GM19240 (cell line): ENCODE measurements around the gene PRSS56.
A peak's percentile ranks its signal among the peaks of the same experiment; 100 is the strongest.
"Not testable (repeated sequence)": the region's sequence is repeated elsewhere in the genome, so short reads cannot be mapped to it uniquely, and the experiment has no call there.

ENCODE experiments used
- DNase-seq: peaks from one replicate; pipeline ENCODE4 v3.0.0; 2011; ENCODE audit warnings: low spot score; ENCODE audit not compliant: insufficient read length

Gene PRSS56

DNA sequence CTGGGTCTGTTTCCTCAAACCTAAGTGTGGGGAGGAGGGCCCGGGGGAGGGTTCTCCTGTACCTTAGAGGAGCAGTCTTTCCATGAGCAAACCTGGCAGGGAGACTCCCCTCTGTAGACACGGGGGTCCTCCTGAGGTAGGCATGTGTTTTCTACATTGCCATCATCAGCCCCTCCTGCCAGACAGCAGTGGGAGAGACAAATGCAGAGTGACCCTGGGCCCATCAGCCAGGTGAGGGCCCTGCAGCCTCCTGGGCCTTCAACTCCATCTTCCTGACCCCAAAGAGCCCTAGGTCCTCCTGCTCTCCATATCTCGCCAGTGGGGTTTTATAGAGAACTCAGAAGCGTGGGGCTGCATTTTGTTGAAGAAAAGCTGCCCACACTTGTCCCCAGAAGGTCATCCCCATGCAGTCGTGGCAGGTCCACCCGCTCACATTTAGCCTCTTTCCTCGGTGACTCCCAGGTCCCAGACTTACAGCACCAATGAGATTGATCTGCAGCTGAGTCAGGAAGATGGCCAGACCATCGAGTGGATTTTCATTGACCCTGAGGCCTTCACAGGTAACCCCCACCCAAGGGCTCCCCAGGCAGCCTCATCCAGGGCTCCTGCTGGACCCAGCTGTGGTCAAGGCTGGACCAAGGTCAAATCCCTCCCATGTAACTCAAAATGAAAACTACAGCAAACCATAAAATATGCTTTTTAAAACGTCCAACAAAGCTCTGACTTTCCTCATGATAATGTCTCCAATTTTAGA, 21.9 kb downstream of the PRSS56 start:
- DNase-seq, result no peak

DNA sequence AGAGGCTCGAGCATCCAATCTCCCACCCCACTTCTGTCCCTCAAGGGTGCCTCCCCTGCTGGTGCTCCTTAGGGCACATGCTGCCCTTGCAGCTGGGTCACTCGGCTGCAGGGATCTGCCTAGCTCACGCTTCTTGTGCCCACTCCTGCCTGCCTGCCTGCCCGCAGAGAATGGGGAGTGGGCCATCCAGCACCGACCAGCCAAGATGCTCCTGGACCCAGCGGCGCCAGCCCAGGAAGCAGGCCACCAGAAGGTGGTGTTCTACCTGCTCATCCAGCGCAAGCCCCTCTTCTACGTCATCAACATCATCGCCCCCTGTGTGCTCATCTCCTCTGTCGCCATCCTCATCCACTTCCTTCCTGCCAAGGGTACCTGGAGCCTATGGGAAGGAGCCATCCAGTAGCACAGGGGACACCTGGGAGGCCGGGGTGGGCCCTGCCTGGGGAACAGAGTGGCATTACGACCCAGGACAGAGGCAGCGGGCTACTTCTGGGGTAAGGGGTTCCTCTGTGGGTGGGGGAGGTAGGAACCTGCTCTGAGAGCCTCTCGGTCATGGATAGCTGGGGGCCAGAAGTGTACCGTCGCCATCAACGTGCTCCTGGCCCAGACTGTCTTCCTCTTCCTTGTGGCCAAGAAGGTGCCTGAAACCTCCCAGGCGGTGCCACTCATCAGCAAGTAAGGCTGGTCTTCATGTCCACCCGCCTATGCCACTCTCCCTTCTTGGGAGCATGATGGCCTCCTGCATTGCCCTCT, 22.7 kb downstream of the PRSS56 start:
- DNase-seq, result no peak

DNA sequence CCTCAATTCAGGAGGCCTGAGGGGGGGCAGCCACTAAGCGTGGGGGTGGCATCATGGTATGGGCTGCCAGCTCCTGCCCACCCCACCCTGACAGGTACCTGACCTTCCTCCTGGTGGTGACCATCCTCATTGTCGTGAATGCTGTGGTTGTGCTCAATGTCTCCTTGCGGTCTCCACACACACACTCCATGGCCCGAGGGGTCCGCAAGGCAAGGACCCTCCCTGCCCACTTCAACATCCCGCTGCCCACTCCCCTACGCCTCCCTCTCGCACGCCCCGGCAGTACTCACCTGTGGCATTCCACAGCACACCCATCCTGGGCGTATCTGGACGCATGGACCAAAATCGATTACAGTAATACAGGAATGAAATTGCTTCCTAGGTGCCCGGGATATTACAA, 23.3 kb downstream of the PRSS56 start:
- no peak for DNase-seq

DNA sequence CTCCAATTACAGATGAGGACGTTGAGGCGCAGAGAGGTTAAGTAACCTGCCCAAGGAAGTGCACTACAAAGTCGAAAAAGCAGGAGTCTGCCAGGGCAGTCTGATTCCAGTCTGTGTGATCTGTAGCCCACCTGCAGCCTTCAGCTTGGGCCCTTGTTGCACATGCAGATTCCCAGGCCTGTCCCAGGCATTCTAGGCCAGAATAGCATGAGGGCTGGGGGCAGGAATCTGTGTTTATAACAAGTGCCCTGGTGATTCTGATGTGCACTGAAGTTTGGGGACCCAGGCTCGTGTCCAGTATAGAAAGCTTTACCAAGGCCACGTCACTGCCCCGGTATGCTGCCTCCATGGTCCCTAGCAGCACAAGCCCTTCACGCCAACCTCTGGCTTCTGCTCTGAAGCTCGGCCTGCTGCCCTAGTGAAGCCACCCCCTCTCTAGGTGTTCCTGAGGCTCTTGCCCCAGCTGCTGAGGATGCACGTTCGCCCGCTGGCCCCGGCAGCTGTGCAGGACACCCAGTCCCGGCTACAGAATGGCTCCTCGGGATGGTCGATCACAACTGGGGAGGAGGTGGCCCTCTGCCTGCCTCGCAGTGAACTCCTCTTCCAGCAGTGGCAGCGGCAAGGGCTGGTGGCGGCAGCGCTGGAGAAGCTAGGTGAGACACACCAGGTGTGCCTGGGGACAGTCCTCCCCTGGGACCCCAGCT, 23.9 kb downstream of the PRSS56 start:
- no peak for DNase-seq

DNA sequence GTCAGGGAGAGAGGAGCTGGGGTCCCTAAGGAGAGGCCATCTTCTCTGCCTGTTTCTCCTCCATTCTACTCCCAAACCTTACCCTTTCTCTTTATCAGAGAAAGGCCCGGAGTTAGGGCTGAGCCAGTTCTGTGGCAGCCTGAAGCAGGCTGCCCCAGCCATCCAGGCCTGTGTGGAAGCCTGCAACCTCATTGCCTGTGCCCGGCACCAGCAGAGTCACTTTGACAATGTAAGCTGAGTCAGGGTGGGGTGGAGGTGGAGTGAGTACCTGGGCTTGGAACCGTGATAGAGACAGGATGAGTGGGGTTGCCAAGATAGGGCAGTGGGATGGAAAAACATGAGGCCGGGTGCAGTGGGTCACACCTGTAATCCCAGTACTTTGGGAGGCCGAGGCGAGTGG, 24.5 kb downstream of the PRSS56 start:
- DNase-seq, result no peak

DNA sequence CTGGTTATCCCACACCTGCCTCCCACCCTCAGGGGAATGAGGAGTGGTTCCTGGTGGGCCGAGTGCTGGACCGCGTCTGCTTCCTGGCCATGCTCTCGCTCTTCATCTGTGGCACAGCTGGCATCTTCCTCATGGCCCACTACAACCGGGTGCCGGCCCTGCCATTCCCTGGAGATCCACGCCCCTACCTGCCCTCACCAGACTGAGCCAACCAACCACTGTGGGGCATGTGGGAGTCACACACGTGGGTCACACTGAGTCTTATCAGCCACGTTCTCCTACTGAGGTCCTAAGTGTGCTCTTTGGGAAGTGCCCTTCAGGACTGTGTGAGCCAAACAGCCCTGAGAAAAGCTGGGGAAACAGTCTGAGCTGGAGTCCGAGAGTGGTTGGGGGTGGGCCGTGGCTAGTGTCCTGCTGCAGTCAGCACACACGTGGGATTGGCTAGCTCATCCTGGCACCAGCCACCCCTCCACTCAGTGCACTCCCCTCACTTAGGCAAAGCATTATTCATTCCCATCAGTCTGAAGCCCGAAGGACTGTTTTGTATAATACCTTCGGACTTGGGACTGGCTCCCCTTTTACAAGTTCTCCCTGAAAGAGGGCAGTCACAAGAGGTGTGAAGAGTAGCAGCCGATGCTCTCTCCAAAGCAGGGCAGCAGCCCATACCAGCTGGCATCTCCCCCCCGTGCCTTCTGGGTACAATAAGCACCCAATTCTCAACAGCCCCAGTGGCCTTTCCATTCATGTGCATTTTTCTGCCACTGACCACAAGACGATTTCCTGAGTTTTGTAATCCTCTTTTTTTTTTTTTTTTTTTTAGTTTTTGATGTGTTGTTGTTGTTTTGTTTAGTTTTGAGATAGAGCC, 25.6 kb downstream of the PRSS56 start:
- DNase-seq, result no peak

DNA sequence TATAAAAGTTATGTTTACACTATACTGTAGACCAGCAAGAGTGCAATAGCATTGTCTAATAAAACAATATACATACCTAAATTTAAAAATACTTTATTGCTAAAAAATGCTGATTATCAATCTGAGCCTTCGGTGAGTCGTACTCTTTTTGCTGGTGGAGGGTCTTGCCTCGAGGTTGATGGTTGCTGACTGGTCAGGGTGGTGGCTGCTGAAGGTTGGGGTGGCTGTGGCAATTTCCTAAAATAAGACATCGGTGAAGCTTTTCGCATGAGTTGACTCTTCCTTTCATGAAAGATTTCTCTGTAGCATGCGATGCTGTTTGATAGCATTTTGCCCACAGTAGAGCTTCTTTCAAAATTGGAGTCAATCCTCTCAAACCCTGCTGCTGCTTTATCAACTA, 27.8 kb downstream of the PRSS56 start:
- DNase-seq, result no peak

DNA sequence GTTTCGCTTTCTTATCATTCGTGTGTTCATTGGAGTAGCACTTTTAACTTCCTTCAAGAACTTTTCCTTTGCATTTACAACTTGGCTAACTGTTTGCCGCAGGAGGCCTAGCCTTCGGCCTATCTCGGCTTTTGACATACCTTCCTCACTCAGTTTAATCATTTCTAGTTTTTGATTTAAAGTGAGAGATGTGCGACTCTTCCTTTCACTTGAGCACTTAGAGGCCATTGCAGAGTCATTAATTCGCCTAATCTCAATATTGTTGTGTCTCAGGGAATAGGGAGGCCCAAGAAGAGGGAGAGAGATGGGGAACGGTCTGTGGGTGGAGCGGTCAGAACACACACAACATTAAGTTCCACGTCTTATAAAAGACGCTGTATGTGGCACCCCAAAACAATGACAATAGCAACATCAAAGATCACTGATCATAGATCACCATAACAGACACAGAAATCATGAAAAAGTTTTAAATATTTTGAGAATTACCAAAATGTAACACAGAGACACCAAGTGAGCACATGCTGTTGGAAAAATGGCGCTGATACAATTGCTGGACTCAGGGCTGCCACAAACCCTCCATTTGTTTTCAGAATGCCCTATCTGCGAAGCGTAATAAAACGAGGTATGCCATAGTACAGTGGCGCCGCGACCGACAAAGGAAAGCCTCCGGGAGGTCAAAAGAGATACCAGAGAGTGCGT, 29.6 kb downstream of the PRSS56 start:
- no peak for DNase-seq

DNA sequence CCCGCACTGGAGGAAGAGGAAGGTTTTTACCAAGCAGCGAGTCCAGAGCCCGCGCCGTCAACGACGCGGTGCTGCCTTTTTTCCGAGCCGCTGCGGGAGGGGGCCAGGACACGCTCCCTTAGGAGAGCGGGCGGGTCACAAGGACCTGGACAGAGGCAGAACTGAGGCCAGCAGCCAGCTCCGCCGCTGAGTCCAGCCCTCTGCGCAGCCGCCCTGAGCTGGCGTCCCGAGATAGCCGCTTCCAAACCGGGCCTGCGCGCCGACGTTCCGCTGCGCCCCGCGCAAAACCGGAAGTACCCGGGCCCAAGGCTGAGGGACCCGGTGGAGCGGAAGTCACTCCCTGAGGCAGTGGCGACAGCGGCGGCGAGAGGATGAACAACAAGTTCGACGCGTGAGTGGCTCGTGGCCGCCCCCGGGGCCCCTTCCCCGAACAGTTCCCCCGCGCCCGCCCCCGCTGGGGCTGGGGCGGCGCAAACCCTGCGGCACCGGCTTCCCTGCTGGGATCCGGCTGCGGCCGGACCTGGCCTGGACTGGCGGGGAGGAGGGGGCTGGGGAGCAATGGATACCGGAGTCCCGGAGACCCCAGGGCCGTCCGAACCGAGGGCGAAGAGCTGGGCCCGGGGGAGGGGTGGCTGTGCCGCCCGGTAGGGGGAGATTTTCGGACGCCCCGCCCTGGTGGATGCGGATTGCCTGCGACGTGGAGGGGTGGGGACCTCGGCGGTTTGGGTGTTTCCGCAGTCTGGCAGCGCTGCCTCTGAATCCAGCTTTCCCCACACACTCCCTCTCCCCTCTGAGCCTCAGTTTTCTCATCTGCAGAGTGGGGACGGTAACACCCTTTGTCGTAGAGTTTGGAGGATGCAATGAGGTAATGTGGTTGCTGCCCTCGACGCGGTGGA, 30.4 kb downstream of the PRSS56 start, which contains the start of the genes EIF4E2 and TIGD1:
EIF4E2 (plus strand) TSS at position 336 of the 896 bp plus-strand sequence; CDS start at position 372, 36 bp downstream.
TIGD1 (minus strand) TSS at position 204 of the 896 bp plus-strand sequence. CDS start 675 bp downstream, outside the sequence.
- peak; percentile 99 for DNase-seq

DNA sequence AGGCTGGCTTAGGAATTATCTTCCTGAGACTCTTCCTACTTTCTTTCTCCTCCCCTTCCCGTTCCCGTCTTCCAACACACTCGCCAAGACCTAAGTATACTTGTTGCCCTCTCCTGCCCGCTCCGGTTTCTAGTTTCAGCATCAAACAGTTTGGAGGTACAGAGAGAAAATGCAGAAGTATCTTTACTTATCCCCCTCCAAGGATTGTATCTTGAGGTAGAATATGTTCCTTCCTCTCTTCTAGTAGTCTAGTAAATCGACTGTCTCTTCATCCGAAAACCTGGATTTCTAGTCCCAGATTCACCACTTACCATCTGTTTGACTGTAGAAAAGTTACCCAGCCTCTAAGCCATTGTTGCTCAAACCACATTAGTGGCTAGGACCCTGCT, 31.1 kb downstream of the PRSS56 start:
- no peak for DNase-seq

DNA sequence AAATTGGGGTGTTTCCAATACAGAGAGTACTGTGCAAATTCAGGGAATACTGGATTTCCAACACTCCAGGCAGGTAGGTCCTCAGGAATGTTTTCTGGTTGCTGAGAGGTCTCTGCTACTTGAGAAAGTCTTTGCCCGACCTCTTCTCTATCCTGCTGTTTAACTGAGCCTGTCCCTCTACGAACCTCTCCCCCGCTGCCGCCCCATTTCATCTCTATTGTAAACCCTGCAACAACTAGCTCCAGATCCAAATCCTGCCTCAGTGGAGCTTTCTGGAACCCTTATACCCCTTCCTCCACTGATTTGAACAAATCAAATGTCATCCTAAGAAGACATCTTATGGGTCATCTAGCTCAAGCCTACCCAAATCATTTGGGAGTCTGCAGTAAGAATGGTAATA, 31.6 kb downstream of the PRSS56 start:
- no peak for DNase-seq

DNA sequence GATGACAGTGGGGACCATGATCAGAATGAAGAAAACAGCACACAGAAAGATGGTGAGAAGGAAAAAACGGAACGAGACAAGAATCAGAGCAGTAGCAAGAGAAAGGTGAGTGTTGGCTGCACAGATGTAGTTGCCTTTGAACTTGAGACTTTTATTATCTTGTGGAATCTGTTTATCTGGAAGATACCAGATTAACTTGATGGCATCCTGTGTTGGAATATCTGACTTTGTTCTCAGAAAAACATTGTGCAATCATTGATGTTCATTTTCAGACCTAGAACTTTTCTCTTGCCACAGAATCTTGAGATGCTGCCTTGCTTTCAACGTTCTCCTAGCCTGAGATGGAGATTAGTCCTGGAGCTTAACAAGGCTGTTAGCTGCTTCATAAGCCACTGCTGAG, 36.2 kb downstream of the PRSS56 start:
- DNase-seq, result no peak

DNA sequence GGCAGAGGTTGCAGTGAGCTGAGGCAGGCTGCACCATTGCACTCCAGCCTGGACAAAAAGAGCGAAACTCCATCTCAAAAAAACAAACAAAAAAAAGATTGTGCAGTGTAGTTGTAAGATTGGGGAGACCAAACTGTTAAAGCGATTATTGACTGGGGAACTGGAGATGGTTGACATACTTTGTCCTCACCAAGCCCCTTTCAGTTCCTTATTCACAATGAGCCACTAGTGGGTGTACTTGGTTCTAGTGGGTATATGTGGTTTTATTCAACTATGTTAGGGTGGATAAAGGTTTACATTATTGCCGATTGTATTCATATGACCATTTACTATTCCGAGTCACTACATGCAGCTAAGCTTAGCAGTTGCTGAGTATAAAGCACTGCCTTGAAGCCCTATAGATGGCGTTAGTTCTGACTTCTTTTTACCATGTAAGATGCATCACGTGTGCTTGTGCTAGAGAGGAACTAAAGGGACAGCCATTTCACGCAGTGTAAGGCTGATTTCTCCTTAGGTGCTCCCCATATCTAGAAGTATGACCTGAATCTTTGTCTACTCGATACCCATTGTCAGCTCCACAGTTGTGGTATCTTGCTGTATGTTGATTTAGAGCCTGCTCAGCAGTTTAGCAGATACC, 42.4 kb downstream of the PRSS56 start:
- no peak for DNase-seq

DNA sequence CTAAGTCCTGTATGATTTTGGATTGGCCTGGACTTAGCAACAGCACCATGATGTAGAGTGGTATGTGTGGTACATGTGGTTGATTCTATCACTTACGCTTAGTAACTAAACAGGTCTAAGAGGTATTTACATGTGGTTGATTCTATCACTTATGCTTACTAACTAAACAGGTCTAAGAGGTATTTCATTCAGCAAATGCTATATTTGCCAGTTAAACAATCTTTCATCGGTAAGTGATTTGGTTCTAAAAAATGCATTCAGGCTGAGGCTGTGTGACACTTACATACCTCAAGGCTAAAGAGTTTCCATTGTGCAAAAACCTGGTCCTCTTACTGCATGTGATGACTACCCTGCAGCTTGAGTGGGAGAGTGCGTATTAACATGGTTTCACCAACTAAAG, 43.4 kb downstream of the PRSS56 start:
- DNase-seq, result no peak

DNA sequence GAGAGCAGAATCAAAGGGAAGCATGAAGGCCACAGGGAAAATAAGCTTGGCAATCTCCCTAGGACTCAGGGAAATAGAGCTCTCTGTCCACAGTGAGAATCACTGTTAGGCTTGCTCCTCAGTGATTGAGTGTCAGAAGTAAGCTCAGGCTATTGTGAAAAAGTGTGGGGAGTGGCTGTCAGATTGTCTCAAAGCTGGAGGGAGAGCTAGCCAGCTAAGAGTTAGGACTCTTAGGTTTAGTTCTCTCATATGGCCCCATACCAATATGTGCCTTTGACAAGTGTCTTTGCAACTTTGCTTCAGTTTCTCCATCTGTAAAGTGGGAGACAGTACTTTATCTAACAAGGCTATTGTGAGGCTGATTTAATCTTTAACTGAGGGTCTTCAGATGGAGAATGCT, 47.5 kb downstream of the PRSS56 start:
- no peak for DNase-seq

DNA sequence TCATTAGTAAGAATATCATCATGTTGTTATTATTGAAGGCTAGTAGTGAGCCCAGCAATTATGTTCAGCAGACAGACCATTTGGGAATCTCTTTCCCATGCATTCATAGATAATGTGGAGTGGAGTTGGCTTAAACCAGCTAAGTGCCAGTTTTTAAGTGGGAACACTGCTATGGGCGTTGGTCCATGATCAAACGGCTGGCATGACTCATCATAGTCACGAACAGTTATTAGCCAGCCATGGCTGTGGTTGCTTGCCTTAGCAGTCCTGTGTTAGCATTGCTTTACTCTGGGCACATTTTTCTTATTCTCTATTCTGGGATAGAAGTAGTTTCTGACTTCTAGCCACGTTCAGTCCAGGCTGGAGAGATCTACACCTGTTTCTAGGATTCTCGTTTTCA, 48.0 kb downstream of the PRSS56 start:
- DNase-seq, result no peak

DNA sequence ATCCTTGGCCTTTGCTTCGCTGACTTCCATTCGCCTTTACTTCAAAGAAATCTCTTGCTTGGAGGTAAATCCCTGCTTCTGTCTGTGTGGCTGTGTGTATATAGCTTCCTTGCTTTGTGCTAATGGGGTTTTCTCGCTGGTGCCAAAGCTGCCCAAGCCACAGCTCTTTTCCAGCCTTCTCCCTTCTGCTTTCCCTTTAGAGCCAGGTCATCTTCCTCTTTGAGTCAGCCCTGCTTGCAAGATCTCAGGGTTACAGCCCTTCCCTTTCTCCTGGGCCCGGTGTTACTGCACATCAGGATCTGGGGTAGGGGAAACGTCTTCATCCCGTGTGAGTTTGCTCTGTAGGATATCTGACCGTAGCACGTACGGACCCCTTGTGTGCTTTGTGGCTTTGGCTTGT, 49.4 kb downstream of the PRSS56 start:
- no peak for DNase-seq

DNA sequence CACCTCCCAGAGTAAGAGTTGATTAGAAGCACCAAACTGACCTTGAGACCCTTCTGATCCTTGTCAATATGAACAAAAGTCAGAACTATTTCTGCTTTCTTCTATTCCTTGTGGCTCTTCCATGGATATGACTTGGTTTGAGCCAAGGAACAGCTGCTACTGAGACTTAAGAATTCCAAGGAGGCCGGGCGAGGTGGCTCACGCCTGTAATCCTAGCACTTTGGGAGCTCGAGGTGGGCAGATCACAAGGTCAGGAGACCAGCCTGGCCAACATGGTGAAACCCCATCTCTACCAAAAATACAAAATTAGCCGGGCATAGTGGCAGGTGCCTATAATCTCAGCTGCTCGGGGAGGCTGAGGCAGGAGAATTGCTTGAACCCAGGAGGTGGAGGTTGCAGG, 50.3 kb downstream of the PRSS56 start:
- not testable (repeated sequence) for DNase-seq

DNA sequence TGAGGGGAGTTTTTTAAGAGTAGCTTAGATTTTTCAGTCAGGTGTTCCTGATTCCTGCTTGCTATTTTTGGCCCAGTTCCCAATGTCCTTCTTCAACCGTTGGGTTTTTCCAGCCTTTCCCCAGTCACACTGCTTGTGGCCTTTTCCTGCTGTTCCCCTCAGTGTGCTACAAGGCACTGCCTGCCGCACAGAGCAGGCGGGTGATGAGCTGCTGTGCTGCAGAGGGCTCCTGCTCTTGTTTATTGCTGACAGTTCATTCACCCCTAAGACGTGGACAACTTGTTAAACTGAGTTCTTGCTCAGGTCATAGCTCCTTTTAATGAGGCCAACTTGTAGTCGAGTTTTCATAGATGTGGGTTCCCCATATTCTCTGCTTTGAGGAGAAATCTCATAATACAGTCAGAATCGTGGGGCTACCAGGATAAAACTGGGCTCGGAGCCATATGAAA, 50.9 kb downstream of the PRSS56 start:
- no peak for DNase-seq
